ENCODE data around the gene GNB1L.
"Not testable (repeated sequence)": the region's sequence is repeated elsewhere in the genome, so short reads cannot be mapped to it uniquely, and the experiment has no call there.

GNB1L gene

GRCh38 chr22:19888131-19888746, 33.6 kb upstream of the GNB1L start:
- DNase-seq (ENCODE audit: low read depth) = no peak

DNA sequence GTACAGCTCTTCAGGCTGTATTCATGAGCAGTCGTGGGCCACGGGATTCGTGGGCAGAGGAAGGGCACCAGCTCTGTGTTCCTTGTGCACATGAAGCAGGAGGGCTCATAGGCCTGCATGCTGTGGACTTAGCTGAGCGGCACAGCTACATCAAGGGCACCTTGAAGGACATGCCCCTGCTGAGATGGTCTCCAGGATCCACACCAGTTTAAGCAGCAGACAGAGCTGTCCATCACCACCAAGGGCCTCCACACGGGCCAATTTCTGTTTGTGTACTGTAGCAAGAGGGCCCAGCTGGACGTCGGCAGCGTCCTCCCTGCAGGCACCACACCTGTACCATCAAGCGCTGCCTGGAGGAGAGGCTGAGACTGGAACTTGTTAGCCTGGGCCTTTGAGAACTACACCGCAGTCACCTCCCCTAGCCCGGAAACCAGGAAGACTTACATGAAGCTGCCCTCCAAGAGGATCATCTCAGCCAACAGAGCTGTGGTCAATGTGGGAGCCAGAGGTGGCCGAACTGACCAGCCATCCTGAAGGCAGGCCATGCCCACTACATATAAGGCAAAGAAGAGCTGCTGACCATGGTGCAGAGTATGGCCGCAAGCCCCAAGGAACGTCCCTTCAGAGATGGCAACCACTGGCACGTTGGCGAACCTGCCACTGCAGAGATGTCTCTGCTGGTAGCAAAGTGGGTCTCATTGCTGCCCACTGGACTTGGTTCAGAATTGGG, 32.7 kb upstream of the GNB1L start:
- no peak for DNase-seq (ENCODE audit: low read depth)

DNA sequence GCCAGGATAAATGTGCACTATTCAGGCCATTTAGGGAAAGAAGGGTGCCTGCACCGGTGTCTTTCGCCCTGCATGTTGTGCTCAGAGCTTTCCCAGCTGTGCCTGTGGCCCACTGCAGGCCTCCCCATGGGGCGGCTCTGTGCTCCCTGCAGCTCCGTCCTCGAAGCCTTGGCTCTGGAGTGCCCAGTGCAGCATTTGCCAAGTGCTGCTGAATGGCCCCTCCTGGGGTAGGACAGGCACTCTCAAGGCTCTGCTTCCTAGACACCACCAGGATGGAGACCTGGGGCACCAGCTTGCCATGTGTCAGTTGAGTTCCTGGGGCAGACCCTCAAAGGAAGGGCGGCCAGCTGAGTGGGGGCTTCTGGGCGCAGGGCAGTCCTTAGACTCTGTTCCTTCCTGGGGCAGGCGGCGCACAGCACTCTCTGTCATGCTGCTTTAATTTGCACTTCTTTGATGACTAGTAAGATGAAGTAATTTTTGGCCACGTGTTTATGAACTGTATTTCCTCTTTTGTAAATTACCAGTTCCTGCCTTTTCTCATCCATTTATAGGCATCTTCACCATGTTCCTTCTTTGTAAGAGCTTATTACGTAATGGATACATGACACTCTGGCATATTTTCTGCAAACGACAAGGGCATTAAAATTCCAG, 32.1 kb upstream of the GNB1L start:
- DNase-seq (ENCODE audit: low read depth) = no peak

GRCh38 chr22:19885841-19886592, 31.3 kb upstream of the GNB1L start:
- no peak for DNase-seq (ENCODE audit: low read depth)

DNA sequence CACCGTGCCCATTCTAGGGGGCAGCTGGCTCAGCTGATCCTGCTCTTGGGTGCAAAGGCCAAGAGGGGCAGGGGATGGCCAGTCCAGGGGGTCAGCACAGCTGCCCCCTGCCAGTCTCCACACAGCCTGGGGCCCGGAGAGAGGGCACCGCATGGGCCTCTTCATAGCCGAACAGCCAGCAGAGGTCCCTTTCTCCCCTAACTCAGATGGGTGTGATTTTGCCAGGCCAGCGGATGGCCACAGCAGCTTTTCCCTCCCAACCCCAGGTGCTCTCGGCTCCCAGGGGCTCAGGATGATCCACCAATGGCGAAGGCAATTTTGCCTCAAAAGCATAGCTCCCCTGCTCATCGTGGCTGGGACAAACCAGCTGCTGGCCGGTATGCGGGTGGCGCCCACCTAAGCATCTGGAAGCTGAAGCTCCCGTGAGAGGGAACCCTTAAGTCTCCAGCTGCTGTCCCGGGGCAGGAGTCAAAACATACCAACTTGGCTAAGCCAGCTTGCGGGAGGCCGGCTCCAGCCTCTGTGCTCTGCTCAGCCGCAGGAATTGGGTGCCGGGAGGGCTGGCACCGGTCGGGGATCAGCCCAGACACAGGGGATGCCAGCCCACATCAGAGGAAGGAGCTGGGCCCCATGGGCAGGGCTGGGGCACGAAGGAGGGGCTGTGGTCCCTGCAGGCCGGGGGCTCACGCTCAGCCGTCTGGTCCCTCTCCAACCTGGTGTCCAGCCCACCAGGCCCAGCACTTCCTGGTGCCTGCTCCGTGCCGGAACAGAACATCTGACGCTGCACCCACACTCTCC, 30.5 kb upstream of the GNB1L start:
- DNase-seq (ENCODE audit: low read depth) = no peak

GRCh38 chr22:19884161-19884953, 29.7 kb upstream of the GNB1L start:
- DNase-seq (ENCODE audit: low read depth) = no peak

- DNase-seq (ENCODE audit: low read depth) = not testable (repeated sequence)
These were observed 28.8 kb upstream of the GNB1L start for GRCh38 chr22:19883446-19883845.

- DNase-seq (ENCODE audit: low read depth) = no peak
These were observed 28.0 kb upstream of the GNB1L start for GRCh38 chr22:19882446-19883381.

DNA sequence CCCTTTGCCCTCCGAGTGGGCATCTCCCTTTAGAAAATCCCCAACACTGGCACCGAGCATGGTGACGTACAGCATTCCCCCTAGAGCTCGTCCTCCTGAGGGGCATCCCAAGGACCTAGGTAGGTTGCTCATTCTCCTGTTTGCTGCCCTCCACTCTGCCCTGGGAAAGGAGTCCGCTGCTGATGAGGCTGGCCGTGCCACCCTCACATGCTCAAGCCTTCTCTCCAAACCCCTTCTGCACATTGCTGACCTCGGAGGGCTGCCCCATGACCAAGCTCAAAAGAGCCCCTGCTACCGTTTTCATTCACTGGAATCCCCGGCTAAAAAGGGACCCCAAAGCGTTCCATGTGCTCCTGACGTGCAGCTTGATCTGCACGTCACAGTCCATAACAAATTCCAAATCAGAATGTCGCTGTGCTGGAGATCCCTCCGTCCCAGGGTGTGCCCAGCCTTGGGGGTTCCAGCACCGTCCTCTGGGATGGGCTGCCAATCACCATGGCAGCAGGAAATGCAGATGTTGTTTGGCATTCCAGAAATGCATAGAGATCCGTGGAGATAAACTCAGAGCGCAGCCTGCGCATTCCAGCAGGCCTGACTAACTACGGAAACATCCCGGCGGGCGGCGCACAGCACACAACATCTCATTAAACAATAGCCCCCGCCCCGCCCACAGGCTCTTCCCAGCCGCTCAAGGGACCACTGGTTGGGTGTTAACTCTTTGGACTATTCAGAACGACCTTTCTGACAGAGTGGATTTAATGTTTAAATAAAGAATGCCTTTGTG, 26.3 kb upstream of the GNB1L start:
- no peak for DNase-seq (ENCODE audit: low read depth)

DNA sequence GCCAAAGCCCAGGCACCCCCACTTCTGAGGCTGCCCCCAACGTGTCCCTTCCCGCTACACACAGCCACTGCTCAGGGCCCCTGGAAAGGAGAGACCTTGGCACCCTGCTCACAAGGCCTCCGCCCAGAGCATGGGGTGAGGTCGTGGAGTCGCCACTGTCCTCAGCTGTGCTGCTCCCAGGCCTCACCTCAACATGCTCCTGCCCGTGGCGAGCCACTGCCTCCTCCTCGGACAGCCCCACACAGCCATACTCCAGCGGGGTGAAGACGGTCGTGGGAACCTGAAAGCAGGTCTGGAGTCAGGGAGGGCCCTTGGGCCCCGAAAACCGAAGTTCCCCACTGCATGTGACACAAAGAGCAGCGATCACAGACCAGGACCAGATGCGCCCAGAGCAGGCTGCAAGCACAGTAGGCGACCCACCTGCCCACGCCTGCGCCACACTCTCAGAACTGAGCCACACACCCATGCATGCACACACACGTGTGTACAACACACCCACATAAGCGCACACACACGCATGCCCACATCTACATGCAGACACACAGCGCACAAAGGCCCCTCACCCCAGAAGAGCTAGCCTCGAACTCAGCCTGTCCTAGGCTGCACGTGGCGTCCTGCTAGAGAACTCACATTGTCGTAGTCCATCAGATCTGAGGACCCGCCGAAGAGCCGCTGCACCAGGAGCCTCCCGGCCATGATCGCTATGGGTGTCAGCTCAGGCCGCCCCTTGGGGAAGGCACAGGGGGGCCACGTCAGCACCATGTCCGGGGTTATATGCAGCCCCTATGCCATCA, 25.5 kb upstream of the GNB1L start:
- no peak for DNase-seq (ENCODE audit: low read depth)

- no peak for DNase-seq (ENCODE audit: low read depth)
These were observed 24.9 kb upstream of the GNB1L start for GRCh38 chr22:19879643-19879991.

DNA sequence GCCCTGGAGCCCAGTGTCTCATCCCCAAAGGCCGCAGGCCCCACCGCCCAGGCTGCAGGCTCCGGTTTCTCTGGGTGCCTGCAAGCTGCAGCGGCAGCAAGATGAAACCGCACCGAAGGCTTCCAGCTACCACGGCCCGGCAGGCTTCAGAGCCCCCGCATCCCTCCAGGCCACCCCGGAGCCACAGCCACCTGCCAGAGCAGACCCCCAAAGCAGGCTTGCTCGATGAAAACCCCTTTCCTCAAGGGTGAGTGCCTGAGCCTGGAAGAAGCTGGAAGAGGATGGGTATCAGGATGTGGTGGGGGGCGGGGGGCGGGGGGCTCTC, 24.5 kb upstream of the GNB1L start:
- no peak for DNase-seq (ENCODE audit: low read depth)

- DNase-seq (ENCODE audit: low read depth) = no peak
These were observed 24.0 kb upstream of the GNB1L start for GRCh38 chr22:19878461-19879245.

- DNase-seq (ENCODE audit: low read depth) = no peak
These were observed 23.1 kb upstream of the GNB1L start for GRCh38 chr22:19877626-19878339.

GRCh38 chr22:19876941-19877625, 22.4 kb upstream of the GNB1L start:
- DNase-seq (ENCODE audit: low read depth) = no peak

DNA sequence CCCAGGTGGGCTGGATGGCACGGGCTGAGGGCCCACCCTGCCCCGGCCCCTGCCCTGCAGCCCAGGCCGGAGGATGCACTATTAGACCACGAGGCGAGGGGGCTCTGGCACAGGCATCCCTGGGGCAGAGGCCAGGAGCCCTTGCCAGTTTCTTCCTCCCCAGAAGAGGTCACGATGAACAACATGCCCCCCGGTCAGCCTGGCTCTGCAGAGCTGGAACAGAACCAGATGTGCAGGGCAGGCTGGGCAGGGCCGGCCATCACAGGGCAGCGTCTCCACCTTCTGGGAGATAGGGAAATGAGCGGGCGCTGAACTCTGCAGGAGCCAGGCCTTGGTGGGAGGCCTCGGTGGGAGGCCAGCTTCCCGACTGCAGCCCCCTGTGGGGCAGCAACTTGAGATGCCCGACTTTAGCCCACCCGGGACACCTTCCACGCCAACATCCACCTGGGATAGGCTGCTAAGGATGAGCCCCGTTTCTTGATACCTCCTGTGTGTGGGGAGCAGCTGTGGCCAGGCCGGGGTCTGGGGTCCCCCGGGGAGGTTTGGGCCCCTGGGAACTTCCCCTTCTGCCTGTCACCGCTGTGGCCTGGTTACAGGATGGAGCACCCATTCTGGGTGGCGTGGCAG, 21.8 kb upstream of the GNB1L start:
- DNase-seq (ENCODE audit: low read depth) = no peak

Data from activated gamma-delta T cell treated with anti-CD3 and anti-CD28 coated beads, Interleukin-2, amount 50 U/mL, for 16 hours (primary cell).